Measurements from ENCODE around the gene CNTNAP2.

Gene CNTNAP2

GRCh38 chr7:147071536-147071935 is 954.9 kb downstream of the CNTNAP2 start:
- in situ Hi-C loops (cut with HindIII; ENCODE audit: low sequenced_read_pairs): no loop called here
- H3K4me3 ChIP-seq (ENCODE audit: low read depth, low read length): no peak overlapping the region
- no peak for TF ChIP-seq CTCF (IDR thresholded peaks at IDR 0.05; ENCODE audit: low read depth, low read length)
- DNase-seq (ENCODE audit: low read depth, low spot score): no peak

GRCh38 chr7:147078312-147078711 is 961.7 kb downstream of the CNTNAP2 start:
- H3K4me3 ChIP-seq (ENCODE audit: low read depth, low read length): no peak overlapping the region
- no peak for DNase-seq (ENCODE audit: low read depth, low spot score)
- no peak for TF ChIP-seq CTCF (IDR thresholded peaks at IDR 0.05; ENCODE audit: low read depth, low read length)
- in situ Hi-C loops (cut with HindIII; ENCODE audit: low sequenced_read_pairs): no loop called here

GRCh38 chr7:147079083-147079482 is 962.5 kb downstream of the CNTNAP2 start:
- H3K4me3 ChIP-seq (ENCODE audit: low read depth, low read length): no peak overlapping the region
- no peak for TF ChIP-seq CTCF (IDR thresholded peaks at IDR 0.05; ENCODE audit: low read depth, low read length)
- DNase-seq (ENCODE audit: low read depth, low spot score): no peak
- in situ Hi-C loops (cut with HindIII; ENCODE audit: low sequenced_read_pairs): no loop called here

- H3K4me3 ChIP-seq (ENCODE audit: low read depth, low read length): no peak overlapping the region
- DNase-seq (ENCODE audit: low read depth, low spot score): no peak
- no peak for TF ChIP-seq CTCF (IDR thresholded peaks at IDR 0.05; ENCODE audit: low read depth, low read length)
- in situ Hi-C loops (cut with HindIII; ENCODE audit: low sequenced_read_pairs): no loop called here
Measured at GRCh38 chr7:147079921-147080420, 963.4 kb downstream of the CNTNAP2 start.

GRCh38 chr7:147081117-147081516 is 964.5 kb downstream of the CNTNAP2 start:
- no peak for TF ChIP-seq CTCF (IDR thresholded peaks at IDR 0.05; ENCODE audit: low read depth, low read length)
- in situ Hi-C loops (cut with HindIII; ENCODE audit: low sequenced_read_pairs): no loop called here

GRCh38 chr7:147089051-147089461 is 972.5 kb downstream of the CNTNAP2 start:
- no peak overlapping the region for H3K4me3 ChIP-seq (ENCODE audit: low read depth, low read length)
- in situ Hi-C loops (cut with HindIII; ENCODE audit: low sequenced_read_pairs): no loop called here
- TF ChIP-seq CTCF (IDR thresholded peaks at IDR 0.05; ENCODE audit: low read depth, low read length): no peak
- no peak for DNase-seq (ENCODE audit: low read depth, low spot score)

More at GRCh38 chr7:147081117-147081516, 964.5 kb downstream of the CNTNAP2 start:
- H3K4me3 ChIP-seq (ENCODE audit: low read depth, low read length): no peak overlapping the region
- DNase-seq (ENCODE audit: low read depth, low spot score): no peak

GRCh38 chr7:147089608-147090007 is 973.0 kb downstream of the CNTNAP2 start:
- in situ Hi-C loops (cut with HindIII; ENCODE audit: low sequenced_read_pairs): no loop called here
- DNase-seq (ENCODE audit: low read depth, low spot score): no peak
- no peak for TF ChIP-seq CTCF (IDR thresholded peaks at IDR 0.05; ENCODE audit: low read depth, low read length)
- no peak overlapping the region for H3K4me3 ChIP-seq (ENCODE audit: low read depth, low read length)

All from astrocyte of the spinal cord (primary cell).